ENCODE measurements around the gene RIMKLB.

Gene RIMKLB

DNA sequence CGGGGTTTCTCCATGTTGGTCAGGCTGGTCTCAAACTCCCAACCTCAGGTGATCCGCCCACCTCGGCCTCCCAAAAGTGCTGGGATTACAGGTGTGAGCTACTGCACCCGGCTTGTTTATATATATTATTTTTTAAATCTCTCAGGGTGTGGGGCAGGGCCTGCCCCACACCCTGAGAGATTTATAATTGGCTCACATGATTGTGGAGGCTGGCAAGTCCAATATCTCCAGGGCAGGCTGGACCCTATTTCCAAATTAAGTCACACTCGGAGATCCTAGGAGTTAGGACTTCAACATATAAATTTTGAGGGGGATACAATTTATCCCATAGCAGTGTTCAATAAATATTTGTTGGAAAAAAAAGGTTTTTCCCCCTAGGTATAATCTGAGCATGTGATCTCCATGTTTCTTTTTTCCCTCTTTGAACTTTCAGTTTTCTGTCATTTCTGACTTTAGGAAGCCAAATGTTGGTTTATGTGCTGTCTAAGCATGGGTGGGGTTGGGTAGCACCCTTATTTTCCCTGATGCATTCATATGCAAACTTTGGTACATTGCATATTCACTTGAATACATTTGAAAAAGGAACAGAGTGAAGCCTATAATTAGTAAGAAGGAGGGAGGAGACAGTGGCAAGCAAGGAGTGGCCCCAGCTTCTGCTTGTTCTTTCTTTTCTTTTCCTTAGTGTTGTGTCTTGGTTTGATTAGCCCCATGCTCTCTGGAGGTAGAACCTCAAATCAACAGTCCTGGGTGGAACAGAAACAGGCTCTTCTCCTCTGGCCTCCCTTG lies 116.0 kb downstream of the RIMKLB start:
- Histone ChIP-seq H3K36me3 (ENCODE audit: insufficient read depth, low read length) (no peaks in the 10 kb centered on the region), H3K27me3 (ENCODE audit: insufficient read depth, low read length) (no peaks in the 10 kb centered on the region), H3K4me3 (ENCODE audit: low read depth, low read length, poor library complexity, severe bottlenecking) (no peak overlapping the region), H3K79me2 (ENCODE audit: insufficient read depth, low read length) (no peaks in the 10 kb centered on the region), H3K27ac (ENCODE audit: low read depth, low read length, poor library complexity, severe bottlenecking) (no peak overlapping the region), H4K20me1 (ENCODE audit: insufficient read depth, low read length) (no peaks in the 10 kb centered on the region), H3K9me2 (ENCODE audit: low read depth, low read length) (no peaks in the 10 kb centered on the region), H3K9ac (ENCODE audit: low read length) (no peak overlapping the region), H2AFZ (ENCODE audit: low read length) (no peak overlapping the region), H3F3A (ENCODE audit: insufficient read depth, low read length) (no peaks in the 10 kb centered on the region), H3K4me1 (ENCODE audit: insufficient read depth, low read length, severe bottlenecking) (no peaks in the 10 kb centered on the region), H3K4me2 (ENCODE audit: low read length) (no peak overlapping the region), H3K9me3 (ENCODE audit: low read length) (no peaks in the 10 kb centered on the region)
- TF ChIP-seq CTCF (IDR thresholded peaks at IDR 0.05; ENCODE audit: low read length): no peak
- TF ChIP-seq EZH2 (IDR thresholded peaks at IDR 0.05; ENCODE audit: borderline replicate concordance, low read length): no peak

DNA sequence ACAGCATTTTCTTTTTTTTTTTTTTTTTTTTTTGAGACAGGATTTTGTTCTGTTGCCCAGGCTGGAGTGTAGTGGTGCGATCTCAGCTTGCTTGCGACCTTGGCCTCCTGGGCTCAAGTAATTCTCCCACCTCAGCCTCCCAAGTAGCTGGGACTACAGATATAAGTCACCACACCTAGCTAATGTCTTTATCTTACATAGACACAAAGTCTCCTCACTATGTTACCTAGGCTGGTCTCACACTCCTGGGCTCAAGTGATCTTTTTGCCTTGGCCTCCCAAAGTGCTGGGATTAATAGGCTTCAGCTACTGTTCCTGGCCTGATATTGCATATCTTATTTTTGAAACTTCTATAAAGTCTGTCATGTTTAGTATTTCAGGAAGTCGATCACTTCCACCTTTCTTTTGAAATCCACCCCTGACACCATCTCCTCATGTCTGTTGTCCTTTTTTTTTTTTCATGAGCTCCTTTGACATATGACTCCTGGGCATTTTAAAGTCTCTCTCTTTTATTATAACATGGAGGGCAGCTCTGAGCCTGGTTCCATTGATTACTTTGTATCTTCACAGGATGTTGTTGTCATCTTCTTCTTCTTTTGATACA lies 118.8 kb downstream of the RIMKLB start:
- no peaks in the 10 kb centered on the region for H3F3A ChIP-seq (ENCODE audit: insufficient read depth, low read length)
- H3K27me3 ChIP-seq (ENCODE audit: insufficient read depth, low read length): no peaks in the 10 kb centered on the region
- H3K4me1 ChIP-seq (ENCODE audit: insufficient read depth, low read length, severe bottlenecking): no peaks in the 10 kb centered on the region
- H3K9me2 ChIP-seq (ENCODE audit: low read depth, low read length): no peaks in the 10 kb centered on the region
- no peak overlapping the region for H2AFZ ChIP-seq (ENCODE audit: low read length)
- H3K9me3 ChIP-seq (ENCODE audit: low read length): no peaks in the 10 kb centered on the region
- no peak overlapping the region for H3K4me2 ChIP-seq (ENCODE audit: low read length)
- no peak overlapping the region for H3K9ac ChIP-seq (ENCODE audit: low read length)
- no peak overlapping the region for H3K27ac ChIP-seq (ENCODE audit: low read depth, low read length, poor library complexity, severe bottlenecking)
- no peaks in the 10 kb centered on the region for H3K36me3 ChIP-seq (ENCODE audit: insufficient read depth, low read length)
- H4K20me1 ChIP-seq (ENCODE audit: insufficient read depth, low read length): no peaks in the 10 kb centered on the region
- TF ChIP-seq EZH2 (IDR thresholded peaks at IDR 0.05; ENCODE audit: borderline replicate concordance, low read length) (no peak), CTCF (IDR thresholded peaks at IDR 0.05; ENCODE audit: low read length) (no peak)
- no peaks in the 10 kb centered on the region for H3K79me2 ChIP-seq (ENCODE audit: insufficient read depth, low read length)
- no peak overlapping the region for H3K4me3 ChIP-seq (ENCODE audit: low read depth, low read length, poor library complexity, severe bottlenecking)

DNA sequence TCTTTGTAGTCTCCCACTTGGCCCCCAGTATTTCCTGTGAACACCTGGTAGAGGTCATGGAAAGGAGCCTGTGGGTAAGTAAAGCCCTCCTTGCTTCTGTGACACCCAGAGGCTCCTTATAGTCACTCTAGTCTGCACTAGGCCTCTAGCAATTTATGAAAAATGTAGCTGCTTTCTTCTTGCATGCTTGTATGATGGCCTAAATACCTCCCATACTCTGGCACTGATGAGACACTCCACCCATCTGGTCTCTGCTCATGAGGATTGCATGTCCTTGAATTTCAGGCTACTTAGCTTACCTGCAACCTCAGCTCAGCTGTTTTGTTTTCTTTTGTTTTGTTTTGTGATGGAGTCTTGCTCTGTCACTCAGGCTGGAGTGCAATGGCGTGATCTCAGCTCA lies 120.1 kb downstream of the RIMKLB start:
- no peaks in the 10 kb centered on the region for H3K36me3 ChIP-seq (ENCODE audit: insufficient read depth, low read length)
- H4K20me1 ChIP-seq (ENCODE audit: insufficient read depth, low read length): no peaks in the 10 kb centered on the region
- peaks cover 5% of the 10 kb centered on the region for H3K4me1 ChIP-seq (ENCODE audit: insufficient read depth, low read length, severe bottlenecking)
- no peaks in the 10 kb centered on the region for H3K9me3 ChIP-seq (ENCODE audit: low read length)
- H2AFZ ChIP-seq (ENCODE audit: low read length): no peak overlapping the region
- no peaks in the 10 kb centered on the region for H3K79me2 ChIP-seq (ENCODE audit: insufficient read depth, low read length)
- H3K27ac ChIP-seq (ENCODE audit: low read depth, low read length, poor library complexity, severe bottlenecking): no peak overlapping the region
- no peaks in the 10 kb centered on the region for H3K27me3 ChIP-seq (ENCODE audit: insufficient read depth, low read length)
- no peak for TF ChIP-seq CTCF (IDR thresholded peaks at IDR 0.05; ENCODE audit: low read length)
- no peak overlapping the region for H3K4me2 ChIP-seq (ENCODE audit: low read length)
- H3K4me3 ChIP-seq (ENCODE audit: low read depth, low read length, poor library complexity, severe bottlenecking): no peak overlapping the region
- no peaks in the 10 kb centered on the region for H3F3A ChIP-seq (ENCODE audit: insufficient read depth, low read length)
- H3K9ac ChIP-seq (ENCODE audit: low read length): no peak overlapping the region
- no peaks in the 10 kb centered on the region for H3K9me2 ChIP-seq (ENCODE audit: low read depth, low read length)
